Measurements from ENCODE around the gene FBXO24.
A peak's percentile ranks its signal among the peaks of the same experiment; 100 is the strongest.

The FBXO24 gene

DNA sequence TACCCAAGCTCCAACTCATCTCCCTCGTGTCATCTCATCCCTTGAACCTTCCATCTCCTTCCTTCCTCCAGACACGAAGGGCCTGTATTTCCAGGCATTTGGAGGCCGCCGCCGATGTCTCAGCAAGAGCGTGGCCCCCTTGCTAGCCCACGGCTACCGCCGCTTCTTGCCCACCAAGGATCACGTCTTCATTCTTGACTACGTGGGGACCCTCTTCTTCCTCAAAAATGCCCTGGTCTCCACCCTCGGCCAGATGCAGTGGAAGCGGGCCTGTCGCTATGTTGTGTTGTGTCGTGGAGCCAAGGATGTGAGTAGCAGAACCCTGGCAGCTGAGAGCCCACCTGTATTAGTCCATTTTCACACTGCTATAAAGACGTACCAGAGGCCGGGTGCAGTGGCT, 5.5 kb downstream of the FBXO24 start:
- DNase-seq: no peak

GRCh38 chr7:100595188-100595587, 9.1 kb downstream of the FBXO24 start:
- no peak for DNase-seq

DNA sequence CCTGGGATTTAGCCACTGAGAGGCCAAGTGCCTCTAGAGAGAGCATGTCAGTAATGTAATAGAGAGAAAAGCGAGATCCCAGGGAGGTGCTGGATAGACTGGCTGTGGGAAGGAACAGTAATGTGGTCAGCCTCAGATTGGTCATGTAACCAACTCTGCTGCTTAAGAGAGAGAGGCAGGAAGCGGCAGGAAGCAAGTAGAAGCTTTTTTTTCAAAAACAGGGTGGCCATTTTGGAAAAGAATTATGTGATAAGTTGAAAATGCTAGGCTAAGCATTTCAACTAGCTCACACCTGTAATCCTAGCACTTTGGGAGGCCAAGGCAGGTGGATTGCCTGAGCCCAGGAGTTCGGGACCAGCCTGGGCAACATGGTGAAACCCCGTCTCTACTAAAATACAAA, 12.3 kb downstream of the FBXO24 start:
- DNase-seq: no peak

DNA sequence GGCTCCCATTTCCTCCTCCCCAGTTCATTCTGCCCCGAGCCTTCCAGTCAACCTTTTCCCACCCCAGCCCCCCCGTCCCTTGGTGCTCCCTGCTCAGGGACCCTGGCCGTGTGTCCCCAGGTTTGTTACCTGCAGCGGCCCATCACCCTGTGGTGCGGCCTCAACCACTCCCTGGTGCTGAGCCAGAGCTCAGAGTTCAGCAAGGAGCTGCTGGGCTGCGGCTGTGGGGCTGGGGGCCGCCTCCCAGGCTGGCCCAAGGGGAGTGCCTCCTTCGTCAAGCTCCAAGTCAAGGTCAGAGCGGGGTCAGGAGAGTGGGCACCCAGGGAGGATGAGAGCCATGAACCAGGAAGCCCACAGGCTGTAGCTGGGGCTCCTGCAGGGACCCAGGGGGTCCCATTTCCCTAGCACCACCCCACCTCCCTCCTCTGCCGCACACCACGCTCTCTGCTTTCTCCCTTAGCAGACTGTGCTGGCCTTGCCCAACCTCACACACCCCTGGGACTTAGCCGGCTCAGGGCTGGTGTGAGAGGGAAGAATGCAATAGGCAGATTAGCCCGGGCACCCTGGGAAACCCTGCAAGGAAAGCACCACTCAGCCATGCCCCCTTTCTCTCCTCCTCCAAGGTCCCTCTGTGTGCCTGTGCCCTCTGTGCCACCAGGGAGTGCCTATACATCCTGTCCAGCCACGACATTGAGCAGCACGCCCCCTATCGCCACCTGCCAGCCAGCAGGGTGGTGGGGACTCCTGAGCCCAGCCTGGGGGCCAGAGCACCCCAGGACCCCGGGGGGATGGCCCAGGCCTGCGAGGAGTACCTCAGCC, 14.0 kb downstream of the FBXO24 start:
- no peak for DNase-seq

DNA sequence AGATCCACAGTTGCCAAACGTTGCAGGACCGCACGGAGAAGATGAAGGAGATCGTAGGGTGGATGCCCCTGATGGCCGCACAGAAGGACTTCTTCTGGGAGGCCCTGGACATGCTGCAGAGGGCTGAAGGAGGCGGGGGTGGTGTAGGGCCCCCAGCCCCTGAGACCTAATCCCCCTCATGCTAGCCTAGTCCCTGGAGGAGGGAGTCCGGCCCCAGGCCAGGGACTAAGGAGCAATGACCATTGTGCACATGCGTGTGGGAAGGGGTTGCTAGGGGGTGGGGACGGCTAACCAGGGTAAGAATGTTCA, 14.6 kb downstream of the FBXO24 start:
- no peak for DNase-seq

GRCh38 chr7:100602889-100603725, 17.0 kb downstream of the FBXO24 start:
- no peak for DNase-seq

GRCh38 chr7:100603726-100604027, 17.5 kb downstream of the FBXO24 start:
- no peak for DNase-seq

DNA sequence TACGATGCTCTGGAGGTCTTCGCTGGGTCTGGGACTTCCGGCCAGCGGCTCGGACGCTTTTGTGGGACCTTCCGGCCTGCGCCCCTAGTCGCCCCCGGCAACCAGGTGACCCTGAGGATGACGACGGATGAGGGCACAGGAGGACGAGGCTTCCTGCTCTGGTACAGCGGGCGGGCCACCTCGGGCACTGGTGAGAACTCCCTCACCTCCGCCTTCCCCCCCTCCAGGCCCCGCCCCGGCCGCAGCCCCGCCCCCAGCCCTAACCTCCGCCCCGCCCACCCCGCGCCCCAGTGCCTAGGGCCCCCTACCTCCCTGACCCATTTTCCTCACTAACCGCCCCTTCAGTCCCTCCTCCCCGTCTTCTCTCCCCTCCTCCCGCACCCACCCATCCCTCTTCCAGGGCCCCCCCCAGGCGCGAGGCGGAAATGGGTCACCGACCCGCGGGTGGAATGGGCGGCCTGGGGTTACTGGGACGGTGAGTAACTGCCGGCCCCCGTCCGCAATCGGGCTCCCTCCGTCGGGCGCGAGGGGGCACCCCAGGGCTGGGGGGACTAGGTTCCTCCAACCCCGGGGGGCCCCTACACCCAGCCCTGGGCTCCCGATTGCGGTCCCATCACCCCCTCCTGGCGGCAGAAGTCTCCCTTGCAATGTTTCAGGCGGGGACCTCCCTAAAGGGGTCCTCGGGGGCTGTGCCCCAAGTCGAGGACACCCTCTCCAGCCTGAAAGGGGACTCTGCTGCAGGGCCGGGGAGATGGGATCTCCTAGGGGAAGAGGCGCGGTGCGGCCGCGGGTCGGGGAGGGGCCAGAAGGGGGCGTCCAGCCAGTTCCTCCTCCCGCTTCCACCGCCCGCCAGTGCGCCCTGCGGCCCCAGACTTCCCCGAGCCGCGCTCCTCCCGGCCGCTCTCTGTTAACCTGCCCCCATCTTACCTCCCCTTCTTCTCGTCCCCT, 18.2 kb downstream of the FBXO24 start:
- DNase-seq: peak; percentile 65

GRCh38 chr7:100604976-100605911, 19.1 kb downstream of the FBXO24 start:
- no peak for DNase-seq

DNA sequence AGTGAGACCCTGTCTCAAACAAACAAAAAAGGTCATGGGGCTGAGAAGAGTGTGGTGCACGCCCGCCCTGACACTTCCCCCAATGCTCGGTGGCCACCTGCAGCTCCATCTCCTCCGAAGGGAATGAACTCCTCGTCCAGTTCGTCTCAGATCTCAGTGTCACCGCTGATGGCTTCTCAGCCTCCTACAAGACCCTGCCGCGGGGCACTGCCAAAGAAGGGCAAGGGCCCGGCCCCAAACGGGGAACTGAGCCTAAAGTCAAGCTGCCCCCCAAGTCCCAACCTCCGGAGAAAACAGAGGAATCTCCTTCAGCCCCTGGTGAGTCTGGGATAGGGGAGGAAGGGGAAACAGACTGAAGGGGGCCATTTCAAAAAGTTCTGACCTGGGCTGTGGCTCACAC, 20.2 kb downstream of the FBXO24 start:
- DNase-seq: no peak

DNA sequence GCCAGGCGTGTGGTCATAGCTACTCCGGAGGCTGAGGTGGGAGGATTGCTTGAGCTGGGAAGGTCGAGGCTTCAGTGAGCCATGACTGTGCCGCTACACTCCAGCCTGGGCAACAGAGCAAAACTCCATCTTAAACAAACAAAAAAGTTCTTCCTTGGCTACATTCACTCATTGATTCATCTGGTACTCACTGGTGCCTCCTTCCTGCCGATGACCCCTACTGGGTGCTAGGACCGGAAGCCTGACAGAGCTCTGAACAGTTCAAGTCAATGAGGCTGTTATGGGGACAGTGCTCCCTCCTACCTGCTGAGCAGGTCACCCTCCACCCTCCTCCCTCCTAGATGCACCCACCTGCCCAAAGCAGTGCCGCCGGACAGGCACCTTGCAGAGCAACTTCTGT, 21.0 kb downstream of the FBXO24 start:
- no peak for DNase-seq

- DNase-seq: no peak
These were observed 23.8 kb downstream of the FBXO24 start for GRCh38 chr7:100609958-100610357.

- peak; percentile 97 for DNase-seq
These were observed 26.0 kb downstream of the FBXO24 start, which contains the start of gene MOSPD3 for GRCh38 chr7:100611983-100612729. Gene MOSPD3, plus strand, starts transcription at chr7:100612540. Its CDS starts 252 bp downstream, at chr7:100612792.

DNA sequence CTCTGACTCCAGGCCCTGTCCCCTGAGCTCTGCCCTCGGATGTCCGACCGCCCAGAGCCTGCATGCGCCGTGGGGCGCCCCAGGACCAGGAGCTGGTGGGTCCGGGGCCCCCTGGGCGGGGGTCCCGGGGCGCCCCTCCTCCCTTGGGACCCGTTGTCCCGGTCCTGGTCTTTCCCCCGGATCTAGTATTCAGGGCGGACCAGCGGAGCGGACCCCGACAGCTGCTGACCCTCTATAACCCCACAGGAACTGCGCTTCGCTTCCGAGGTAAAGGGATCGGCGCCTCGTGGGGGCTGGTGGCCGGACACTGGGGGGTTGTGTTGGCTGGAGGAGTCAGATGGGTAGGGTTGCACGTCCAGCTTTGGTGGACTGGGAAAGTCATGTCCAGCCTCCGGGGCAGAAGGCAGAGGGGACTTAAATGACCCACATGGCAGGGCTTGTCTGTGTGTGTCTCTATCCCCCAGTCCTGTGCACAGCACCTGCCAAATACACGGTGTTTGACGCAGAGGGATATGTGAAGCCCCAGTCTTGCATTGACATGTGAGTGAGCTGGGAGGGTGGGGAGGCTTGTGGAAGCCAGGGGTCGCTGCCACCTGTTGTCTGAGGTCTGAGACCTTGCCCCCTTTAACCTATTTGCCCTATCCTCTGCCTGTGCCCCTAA, 26.7 kb downstream of the FBXO24 start:
- DNase-seq: no peak

GRCh38 chr7:100613412-100614175, 27.5 kb downstream of the FBXO24 start:
- DNase-seq: no peak

DNA sequence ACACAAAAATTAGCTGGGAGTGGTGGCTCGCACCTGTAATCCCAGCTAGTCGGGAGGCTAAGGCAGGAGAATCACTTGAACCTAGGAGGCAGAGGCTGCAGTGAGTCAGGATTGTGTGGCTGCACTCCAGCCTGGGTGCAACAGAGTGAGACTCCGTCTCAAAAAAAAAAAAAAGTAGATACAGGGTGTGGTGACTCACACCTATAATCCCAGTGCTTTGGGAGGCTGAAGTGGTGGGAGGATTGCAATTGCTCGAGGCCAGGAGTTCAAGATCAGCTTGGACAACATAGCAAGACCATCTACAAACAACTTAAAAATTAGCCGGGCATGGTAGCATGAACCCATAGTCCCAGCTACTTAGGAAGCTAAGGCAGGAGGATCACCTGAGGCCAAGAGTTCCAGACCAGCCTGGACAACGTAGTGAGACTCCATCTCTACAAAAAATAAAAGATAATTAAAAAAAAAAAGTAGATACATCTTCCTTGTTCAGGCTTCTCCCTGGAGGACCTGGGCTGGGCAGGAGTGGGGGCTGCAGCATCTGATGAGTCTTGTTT, 28.3 kb downstream of the FBXO24 start:
- DNase-seq: no peak

- no peak for DNase-seq
These were observed 34.1 kb downstream of the FBXO24 start for GRCh38 chr7:100620239-100620638.

DNA sequence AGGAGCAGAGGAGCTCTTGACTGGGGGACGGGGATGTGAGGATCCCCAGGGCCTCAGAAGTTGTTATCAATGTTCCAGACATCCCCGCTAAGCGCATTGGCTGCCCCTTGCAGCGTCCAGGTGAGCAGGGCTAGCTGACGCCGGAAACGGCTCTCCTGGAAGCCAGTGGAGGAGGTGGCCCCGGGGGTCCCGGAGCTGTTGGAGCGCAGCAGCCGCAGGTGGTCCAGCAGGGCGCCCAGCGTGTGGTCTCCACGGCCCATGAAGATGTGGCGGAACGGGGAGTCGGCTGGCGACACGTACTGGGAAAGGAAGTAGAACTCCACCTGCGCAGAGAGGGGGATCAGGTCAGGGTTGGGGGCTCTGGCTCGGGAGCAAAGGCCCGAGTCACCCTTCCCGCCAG, 34.7 kb downstream of the FBXO24 start:
- DNase-seq: no peak

- DNase-seq: no peak
These were observed 35.4 kb downstream of the FBXO24 start for GRCh38 chr7:100621554-100621953.

Measured in NCI-H2171 (cell line).